NCI-H82 treated with DMSO at 0.1 percent for 48 hours (cell line): Measurements from ENCODE around the gene ANKRD33.
A peak's percentile ranks its signal among the peaks of the same experiment; 100 is the strongest.

Experiments used
- DNase-seq: peaks from one replicate; lab custom pipeline; 2025; ENCODE audit not compliant: unreplicated experiment; lab: John Stamatoyannopoulos, UW

ANKRD33 gene

DNA sequence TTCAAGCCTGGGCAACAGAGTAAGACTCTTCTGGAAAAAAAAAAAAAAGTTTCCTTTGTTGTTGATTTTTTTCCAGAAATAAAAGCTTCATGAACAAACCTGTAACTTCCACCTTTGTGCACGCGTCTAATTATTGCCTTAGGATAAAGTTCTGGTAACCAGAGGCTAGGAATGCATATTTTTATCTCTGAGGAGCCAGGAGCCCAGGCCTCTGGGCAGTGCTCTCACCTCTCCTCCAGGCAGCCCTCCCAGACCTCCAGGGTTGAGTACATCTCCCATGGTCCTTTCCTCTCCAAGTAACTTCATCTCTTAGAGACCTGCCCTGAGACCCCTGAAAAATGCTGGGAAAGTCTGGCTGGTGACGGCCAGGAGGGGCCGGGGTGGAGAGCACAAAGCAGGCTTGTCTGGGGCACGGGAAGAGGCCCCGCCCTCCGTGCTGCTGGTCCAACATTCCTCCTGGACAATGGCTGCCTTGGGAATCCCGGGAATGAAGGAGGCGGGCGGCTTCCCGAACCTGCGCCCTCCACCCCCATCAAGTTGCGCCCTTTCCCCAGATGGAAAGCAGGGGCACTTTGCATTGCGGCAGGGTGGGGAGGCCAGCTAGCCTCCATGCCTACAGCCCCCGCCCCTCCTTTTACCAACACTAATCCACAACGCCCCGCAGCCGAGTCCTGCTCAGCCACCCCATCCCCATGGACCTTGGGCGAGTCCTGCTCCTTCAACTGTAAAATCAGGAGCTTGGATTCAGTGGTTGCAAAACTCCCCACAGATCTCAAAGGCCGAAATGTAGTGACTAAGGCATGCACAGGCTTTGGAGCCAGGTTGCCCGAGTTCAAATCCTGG is 32.1 kb upstream of the ANKRD33 start:
- no peak for DNase-seq

DNA sequence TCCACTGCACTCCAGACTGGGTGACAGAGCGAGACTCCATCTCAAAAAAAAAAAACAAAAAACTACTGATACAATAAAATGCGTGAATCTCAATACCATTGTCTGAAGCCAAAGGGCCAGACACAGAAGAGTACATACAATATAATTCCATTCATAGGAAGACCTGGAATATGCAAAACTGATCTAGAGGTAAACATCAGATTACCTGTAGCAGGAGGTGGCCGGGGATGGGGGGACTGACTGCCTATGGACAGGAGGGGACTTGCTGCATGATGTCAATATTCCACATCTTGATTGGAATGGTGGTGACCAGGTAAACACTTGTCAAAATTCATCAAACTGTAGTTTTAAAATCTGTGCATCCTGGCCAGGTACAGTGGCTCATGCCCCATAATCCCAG is 26.9 kb upstream of the ANKRD33 start:
- no peak for DNase-seq

DNA sequence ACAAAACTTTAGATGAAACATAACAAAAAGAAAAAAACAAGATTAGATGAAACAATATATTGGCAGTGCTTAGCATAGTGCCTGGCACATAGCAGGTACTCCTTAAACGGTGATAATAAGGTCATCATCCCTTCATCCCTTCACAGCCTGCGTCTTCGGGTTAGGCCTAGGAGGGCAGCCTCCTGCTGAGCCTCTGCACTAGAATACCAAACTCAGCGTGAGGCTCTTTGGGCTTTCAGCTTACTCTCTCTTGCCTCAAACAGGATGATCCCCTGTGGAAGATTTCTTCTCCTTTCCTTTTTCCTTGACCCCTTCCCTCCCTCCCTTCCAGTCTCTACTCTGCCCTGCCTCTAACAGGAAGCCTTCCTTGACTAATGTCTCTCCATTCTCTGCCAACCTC is 25.0 kb upstream of the ANKRD33 start:
- no peak for DNase-seq

DNA sequence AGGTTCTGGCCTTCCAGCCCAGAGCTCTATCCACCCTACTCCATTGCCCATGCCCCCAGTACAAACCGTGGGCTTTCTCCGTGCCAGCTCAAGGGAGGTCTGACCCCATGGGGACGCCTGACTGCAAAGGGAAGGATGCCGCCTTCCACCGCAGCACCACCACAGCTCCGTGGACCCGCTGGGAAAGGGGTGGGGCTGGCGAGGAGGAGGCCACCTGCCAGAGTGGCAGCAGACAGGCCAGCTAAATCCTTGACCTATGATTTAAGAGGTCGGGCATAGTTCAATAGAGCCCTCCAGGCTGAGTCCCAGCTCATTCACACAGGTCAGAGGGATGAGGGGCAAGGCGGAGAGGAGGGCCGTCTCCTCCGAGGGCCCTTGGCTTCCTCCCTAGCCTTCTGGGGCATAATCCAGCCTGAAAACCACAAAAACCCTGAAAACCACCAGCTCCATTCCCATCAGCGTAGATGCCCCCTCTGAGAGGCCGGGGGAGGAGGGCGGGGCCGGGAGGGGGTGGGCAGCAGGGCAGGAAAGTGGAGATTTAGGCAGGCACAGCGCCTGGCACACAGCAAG is 24.5 kb upstream of the ANKRD33 start:
- no peak for DNase-seq

DNA sequence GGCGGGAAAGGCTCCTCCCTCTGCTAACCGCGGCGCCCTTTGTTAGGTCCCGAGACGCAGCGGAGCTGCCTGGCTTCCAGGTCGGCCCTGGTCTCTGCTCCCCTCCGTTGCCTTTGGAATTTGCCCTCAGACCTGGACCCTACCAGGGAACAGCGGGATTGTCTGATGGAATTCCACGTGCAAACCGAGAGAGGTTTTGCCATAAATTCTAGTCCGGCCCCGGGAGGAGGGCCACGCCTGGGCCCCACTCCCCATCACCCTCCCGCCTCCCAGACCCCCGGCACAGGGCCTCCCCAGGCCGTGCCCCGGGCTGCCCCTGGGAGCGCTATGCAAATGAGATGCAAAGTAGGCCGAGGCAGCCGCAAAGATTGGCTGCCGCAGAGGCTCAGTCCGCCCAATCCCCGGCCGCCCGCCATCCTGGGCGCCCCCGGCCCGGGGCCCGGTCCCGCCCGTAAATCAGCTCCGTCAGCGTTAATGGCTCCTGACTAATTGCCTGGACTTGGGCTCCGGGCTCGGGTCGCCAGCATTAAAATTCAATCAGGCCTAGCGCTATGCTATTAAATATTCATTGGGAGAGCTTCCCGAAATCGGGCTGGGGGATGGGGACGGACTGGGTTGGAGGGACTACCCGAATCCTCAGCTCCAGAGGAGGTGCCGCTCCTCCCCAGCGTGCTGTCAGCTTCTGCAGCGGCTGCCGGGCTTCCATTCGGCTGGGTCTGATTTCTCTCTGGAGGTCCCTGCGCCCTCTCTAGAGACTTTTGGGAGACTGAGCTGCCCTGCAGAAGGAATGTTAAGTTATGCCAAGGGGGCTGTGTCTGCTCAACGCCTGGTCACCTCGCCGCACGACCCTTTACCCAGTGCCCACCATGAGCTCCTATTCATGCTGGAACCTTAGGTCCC is 23.7 kb upstream of the ANKRD33 start:
- DNase-seq, result peak; percentile 81

DNA sequence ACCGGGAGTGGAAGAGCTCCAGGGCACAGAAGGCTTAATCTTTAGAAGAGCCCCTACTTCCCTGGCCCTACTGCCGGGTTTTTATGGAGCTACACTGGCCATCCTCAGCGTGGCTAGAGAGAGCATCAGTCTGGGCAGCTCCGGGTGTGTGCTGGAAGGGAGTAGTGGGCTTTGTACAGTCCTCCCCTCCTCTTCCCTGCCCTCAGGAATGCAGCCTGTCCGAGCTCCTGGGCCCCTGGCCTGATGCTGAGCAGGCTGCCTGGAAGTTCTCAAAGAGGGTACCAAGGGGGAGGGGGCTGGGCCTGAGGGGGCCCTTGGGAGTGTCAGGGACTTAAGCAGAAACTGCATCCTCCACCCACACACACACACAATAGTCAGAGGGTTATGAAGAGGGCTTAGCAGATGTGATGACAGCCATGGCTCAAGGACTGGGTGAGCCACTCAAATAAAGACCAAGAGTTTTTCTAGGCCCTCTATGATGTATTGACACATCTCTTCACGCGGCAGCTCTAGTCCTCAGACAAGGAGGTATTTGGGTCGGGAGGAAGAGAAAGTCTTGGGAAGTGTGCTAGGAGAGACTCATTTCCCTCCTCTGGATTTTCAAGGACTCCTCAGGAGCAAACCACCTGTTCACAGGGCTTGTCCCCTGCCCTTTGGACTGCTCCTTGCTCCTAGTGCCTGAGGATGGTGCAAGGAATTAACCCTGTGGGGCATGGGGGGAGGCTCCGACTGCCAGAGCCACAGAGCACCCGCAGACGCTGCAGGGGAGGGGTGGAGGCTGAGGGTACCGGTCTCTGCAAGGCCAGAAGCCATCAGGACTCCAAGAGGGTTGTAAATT is 22.9 kb upstream of the ANKRD33 start:
- DNase-seq, result no peak

DNA sequence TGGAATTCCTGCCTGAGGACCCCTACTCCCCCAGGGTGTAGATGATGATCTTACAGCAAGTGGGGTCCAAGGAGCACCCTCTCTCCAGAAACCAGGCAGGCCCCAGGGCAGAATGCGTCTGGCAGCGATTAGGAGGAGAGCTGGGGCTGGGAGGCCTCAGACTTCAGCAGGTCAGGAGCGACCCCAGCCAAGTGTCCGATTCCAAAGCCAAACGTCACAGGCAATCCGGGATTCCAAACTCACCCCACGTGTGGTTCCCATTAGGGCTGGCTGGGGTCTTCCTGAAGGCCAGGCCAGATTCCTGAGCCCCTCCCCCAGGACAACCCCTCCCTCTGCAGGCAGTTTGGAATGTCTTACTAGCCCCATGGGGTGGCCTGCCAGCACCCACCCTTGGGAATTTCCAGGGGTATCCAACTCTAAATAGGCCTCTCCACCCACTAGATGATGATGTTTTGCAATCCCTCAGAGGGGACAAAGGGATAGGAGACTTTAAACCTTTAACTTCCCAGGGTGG is 22.1 kb upstream of the ANKRD33 start:
- no peak for DNase-seq

DNA sequence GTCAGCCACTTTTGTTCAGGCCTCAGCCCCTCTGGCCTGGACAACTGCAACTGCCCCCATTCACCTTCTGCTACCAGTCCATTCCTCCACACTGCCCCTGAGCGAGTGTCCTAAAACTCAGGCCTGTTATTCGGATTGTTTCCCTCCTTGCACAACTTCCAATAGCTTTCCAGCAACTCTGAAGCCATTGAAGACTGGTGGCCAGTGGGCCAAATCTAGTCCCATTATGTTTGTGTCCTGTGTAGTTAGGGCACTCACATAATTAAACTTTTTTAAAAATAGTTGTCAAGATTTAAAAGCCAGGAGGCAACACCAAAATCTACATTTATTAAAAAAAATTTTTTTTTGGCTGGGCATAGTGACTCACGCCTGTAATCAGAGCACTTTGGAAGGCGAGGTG is 21.6 kb upstream of the ANKRD33 start:
- no peak for DNase-seq

DNA sequence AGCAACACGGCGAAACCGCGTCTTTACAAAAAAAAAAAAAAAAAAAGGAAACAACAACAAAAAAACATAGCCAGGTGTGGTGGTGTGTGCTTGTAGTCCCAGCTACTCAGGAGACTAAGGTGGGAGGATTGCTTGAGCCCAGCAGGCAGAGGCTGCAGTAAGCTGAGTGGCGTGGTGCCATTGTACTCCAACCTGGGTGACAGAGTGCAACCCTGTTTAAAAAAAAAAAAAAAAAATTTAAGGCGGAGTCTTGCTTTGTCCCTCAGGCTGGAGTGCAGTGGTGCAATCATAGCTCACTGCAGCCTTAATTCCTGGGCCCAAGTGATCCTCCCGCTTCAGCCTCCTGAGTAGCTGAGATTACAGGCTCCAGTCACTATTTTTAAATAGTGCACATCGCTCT is 21.1 kb upstream of the ANKRD33 start:
- no peak for DNase-seq

DNA sequence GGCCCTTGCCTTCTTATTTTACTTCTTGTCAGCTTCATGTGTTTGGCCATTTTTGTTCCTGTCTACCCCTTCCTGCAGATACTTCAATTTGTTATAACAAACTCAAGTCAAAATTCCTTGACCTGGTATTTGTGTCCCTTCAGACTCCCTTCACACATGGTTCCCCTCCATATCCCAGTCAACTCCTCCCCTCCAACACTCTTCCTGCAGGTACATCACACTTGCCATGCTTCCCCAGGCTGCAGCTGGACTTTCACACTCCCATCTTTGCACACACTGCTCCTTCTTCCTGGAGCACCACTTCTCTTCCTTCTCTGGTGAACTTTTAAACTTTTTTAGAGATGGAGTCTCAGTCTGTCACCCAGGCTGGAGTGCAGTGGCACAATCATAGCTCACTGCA is 20.5 kb upstream of the ANKRD33 start:
- DNase-seq, result no peak

DNA sequence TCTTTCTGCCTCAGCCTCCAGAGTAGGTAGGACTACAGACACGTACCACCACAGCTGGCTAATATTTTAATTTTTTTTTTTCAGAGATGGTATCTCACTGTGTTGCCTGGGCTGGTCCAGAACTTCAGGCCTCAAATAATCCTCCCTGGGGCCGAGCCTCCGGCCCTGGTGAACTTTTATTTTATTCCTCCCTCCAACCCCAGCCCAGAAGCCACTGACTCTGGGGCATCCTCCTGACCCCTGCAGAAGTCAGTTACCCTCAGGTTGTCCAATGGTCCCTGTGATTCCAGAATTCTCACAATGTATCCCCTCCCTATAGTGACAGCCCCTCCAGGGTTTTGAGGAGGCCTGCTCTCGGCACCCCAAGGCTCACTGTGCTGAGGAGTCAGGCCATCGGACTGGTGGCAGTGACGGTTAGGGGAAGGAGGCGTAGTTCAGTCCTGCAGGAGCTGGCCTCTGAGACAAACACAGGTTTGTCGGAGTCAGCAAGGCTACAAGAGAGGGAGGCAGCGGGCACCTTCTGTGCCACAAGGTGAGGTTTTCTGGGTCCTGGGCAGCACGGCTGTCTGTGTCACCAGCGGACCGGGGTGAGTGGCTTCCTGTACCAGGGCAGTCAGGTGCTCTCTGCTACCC is 20.0 kb upstream of the ANKRD33 start:
- DNase-seq, result no peak

DNA sequence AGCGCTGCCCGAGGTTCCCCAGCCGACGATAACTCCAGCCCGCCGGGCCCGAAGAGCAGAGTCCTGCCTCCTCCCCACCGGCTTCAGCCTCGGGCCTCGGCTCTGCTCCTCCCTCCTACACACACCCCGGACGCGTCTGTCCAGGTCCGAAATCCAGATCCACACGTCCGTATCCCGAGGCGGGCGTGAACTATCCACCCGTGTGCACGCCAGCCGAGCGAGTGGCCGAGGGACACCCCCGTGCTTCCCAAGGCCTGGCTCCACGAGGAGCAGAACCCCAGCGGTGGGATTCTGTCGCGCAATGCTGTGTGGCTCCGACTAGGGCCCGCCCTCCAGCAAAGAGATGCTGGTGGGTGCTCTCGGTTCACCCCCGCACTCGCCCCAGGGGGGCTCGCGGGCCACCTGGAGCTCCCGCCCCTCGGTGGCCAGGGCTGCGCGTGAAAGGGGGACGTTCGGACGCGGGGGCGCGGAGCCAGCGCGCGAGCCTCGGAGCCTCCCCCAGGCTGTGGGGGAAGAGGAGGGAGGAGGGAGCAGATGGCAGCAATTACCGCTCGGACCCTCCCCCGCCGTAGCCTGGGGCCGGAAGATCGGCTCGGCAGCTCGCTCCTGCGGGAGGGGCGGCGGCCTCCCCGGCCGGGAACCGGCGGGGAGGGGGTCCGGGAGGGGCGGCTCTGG is 18.9 kb upstream of the ANKRD33 start:
- peak; percentile 46 for DNase-seq

DNA sequence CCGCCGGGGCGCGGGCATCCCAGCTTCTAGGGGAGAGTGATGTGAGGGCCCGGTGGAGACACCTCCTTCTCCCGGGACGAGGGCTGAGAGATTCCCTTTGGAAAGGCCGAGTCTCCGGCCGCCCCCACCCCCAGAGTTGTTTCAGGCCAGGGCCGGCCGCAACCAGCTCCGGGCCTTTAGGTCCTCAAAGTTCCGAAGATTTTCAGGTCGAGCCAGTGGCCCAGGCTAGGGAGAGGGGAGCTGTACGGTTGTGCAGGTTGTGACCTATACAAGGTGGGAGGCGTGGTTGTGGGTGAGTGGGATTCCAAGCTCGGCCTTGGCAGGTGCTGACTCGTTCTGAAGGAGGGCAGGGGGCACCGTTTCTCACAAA is 18.4 kb upstream of the ANKRD33 start:
- DNase-seq, result no peak

DNA sequence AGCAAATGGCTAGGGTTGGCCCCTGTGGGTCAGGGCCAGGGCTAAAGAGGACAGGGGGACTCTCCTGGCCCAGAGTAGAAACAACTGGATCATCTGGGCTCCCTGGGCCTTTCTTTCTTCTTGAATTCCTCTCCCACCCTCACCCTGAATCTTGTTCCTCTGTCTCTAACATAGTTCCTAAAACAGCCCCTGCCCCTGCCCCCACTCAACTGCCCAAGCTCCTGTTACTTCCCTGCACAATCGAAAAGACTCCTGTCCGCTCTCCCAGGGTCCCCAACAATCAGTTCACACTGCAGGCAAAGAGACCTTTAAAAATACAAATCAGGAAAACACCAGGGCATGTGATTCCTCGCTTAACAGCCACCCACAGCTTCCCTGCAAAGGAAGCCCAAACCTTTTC is 18.0 kb upstream of the ANKRD33 start:
- no peak for DNase-seq

DNA sequence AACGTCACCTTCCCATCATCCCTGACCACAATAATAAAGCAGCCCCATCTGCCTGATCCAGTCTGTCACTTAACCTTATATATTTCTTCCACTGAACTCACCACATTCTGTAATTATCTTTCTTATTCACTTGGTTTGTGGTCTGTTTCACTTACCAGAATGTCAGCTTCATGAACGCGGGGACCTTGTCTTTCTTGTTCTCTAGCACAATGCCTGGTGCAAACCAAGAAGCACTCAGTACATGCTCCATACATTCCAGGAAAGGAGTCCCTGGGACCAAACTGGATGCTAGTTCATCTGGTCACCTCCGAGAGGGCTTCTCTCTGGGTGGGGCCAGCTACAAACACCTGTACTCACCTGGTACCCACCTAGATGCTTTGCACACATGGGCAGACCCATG is 17.4 kb upstream of the ANKRD33 start:
- DNase-seq, result no peak

DNA sequence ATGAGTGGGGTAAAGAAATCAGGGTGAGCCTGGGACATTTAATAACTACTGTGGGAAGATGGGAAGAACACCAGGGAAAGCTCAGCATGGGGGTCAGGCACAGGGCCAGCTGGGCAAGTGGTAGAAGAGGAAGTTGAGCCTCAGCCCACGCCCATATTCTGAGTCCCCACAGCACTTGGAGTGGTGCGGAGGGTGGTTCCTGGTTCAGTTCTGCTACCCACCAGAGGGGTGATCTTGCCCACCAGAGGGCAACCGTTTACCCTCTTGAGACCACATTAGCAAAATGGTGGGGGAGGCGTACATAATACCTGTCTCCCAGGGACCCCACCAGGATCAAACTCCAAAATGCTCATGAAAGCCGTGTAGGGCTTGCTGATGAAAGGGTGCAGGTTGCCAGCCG is 16.8 kb upstream of the ANKRD33 start:
- DNase-seq, result no peak

DNA sequence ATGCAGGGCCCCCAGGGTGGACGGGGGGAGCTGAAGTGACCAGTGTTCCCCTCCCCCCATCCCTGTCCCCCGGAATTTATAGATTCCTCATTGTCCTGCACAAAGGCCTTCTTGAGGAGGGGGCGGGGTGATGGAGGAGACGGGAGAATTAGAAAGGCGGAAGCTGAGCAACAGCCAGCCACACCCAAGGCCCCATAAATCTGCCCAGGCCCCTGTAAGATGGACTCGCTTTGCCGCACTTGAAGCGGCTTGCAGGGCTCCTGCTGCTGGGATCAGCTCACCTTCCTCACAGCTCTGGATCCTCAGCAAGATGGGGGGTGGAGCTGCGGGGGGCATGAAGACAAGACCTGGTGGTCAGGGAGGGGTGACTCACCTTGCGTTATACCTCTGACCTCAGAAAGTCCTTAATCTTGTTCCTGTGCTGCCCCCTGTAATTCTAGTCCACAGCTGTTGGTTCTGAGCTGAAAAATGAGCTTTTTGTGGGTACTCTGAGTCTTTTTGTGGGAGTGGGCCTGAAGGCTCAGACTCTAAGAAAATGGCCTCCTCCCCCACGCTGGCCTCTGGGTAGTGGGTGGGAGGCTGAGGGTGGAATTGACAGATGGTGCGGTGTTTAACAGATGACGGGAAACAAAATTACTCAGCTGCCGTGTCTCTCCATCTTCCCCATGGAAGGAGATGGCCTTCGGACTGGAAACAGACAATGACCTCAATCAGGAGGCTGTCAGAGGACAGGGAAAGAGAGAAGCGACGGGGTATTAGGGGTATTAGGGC is 15.8 kb upstream of the ANKRD33 start:
- peak; percentile 88 for DNase-seq

DNA sequence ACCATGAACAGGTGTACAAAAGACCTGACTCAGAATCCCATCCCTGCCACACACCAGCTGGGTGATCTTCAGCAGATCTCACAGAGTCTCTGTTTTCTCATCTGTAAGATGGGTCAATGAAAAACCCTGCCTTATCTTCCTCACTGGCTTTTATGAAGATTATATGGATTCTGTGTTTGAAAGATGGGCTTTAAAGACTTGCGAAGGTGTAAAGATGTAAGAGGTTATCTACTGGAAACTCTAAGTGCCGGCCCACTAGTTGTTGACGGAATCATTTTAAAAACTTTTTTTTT is 15.3 kb upstream of the ANKRD33 start:
- no peak for DNase-seq

DNA sequence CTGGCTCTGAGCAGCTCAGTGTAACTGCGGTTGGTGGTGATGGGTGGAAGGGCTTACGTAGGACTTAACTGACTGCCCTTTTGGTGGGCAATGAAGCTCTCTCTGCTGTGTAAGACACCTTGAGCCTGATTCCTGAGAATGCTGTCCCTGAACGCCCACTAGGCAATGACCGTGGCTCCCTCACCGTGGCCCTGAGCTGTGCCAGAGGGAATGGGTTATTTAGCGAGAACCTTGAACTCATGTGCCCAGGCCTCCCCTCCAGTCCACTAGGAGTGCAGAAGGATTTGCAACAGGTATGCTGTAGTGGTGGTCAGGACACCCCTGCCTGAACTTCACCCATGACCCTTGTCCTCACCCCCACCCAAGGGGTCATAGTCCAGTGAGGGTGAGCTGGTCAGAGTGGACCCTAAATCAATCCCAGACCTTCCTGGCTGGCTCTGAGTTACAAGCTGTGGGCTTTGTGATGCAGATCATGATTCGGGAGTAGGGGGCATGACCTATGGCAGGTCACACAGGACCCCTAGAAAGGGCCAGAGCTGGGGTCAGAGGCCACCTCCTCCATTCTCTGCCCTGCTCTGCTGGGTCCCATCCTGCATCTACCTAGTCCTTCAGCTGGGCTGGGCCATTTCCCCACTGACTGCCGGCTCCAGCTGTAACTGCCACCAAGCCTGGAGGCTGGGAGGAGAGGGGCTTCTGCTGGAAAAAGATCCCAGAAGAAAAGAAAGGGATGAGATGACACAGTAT is 14.5 kb upstream of the ANKRD33 start:
- DNase-seq, result no peak
